ENCODE data around the gene STX1B. TPM values are rescaled to one million over a fixed set of nuclear protein-coding genes. Genes with fewer than 3 reads are reported as not detected.

STX1B gene
- total RNA-seq, 1 experiment from 2014 or later, result 15.9 TPM

DNA sequence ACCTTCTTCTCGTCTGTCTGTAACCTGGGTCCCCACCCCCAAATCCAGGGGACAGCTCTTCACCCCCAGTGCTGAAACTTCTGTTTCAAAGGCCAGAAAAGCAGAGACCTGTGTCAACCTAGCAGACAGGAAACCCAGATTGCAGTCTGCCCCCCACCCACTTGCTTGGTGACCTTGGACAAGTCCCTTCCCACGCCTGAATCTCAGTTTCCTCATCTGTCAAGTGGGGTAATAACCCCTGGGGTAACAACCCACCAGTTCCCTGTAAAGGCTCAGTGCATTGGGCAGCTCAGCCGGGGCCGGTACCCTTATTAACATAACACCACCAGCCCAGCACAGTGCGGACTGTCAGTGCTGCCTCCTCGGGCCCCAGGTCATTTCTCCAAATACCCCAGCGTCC, 1.3 kb downstream of the STX1B start:
- CTCF ChIA-PET, result interaction anchor here (0.8 to 2.6 kb wide), 3 partner anchors 24 to 433 kb away, joined by 4 to 12 read pairs (median 4); partner anchors contain the start of genes HSD3B7, STX4 and ZNF843
- Mint-ChIP-seq H3K36me3 (no peaks in the 10 kb centered on the region), H3K9me3 (no peaks in the 10 kb centered on the region), H3K4me3 (peak overlapping the region; percentile 71), H3K27me3 (ENCODE audit: low read depth) (peaks cover 28% of the 10 kb centered on the region), H3K4me1 (peaks cover 24% of the 10 kb centered on the region), H3K27ac (no peak overlapping the region)
- no peak for TF ChIP-seq ZNF232 (CRISPR knock-in tag; IDR thresholded peaks at IDR 0.05)
- POLR2A ChIA-PET, result no interaction called here
- no peak for DNase-seq (ENCODE audit: low spot score)
- no peak for ATAC-seq

DNA sequence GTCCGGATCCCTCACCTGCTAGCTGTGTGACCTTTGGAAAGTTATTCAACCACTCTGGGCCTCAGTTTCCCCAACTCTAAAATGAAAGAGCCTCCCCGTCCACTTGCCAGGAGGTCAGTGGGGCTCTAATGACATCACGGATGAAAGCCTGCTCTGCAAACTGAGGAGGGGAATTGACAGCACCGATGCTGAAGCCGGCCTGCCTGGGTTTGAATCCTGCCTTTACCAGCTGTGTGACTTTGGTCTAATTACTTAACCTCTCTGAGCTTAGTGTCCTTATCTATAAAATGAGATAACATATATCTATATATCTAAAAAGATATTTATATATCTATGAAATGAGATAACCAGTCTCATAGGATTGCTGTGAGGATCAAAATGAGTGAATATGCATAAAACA, 1.9 kb downstream of the STX1B start:
- CTCF ChIA-PET, result interaction anchor here (0.8 to 2.6 kb wide), 3 partner anchors 24 to 434 kb away, joined by 4 to 12 read pairs (median 4); partner anchors contain the start of genes HSD3B7, STX4 and ZNF843
- Mint-ChIP-seq H3K4me1 (peaks cover 24% of the 10 kb centered on the region), H3K36me3 (no peaks in the 10 kb centered on the region), H3K27ac (no peak overlapping the region), H3K9me3 (no peaks in the 10 kb centered on the region), H3K4me3 (no peak overlapping the region), H3K27me3 (ENCODE audit: low read depth) (peaks cover 25% of the 10 kb centered on the region)
- TF ChIP-seq CREM (CRISPR knock-in tag; IDR thresholded peaks at IDR 0.05) (no peak), GTF2I (CRISPR knock-in tag; conservative IDR thresholded peaks at IDR 0.05) (no peak), RORB (CRISPR knock-in tag; IDR thresholded peaks at IDR 0.05) (no peak), ZNF232 (CRISPR knock-in tag; IDR thresholded peaks at IDR 0.05) (no peak)
- TF ChIP-seq, protein P1, sequence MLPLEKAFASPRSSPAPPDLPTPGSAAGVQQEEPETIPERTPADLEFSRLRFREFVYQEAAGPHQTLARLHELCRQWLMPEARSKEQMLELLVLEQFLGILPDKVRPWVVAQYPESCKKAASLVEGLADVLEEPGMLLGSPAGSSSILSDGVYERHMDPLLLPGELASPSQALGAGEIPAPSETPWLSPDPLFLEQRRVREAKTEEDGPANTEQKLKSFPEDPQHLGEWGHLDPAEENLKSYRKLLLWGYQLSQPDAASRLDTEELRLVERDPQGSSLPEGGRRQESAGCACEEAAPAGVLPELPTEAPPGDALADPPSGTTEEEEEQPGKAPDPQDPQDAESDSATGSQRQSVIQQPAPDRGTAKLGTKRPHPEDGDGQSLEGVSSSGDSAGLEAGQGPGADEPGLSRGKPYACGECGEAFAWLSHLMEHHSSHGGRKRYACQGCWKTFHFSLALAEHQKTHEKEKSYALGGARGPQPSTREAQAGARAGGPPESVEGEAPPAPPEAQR (CRISPR knock-in tag; IDR thresholded peaks at IDR 0.05), result no peak
- TF ChIP-seq, protein P2, sequence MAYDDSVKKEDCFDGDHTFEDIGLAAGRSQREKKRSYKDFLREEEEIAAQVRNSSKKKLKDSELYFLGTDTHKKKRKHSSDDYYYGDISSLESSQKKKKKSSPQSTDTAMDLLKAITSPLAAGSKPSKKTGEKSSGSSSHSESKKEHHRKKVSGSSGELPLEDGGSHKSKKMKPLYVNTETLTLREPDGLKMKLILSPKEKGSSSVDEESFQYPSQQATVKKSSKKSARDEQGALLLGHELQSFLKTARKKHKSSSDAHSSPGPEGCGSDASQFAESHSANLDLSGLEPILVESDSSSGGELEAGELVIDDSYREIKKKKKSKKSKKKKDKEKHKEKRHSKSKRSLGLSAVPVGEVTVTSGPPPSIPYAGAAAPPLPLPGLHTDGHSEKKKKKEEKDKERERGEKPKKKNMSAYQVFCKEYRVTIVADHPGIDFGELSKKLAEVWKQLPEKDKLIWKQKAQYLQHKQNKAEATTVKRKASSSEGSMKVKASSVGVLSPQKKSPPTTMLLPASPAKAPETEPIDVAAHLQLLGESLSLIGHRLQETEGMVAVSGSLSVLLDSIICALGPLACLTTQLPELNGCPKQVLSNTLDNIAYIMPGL (CRISPR knock-in tag; IDR thresholded peaks at IDR 0.05), result no peak
- POLR2A ChIA-PET, result no interaction called here
- ATAC-seq, result no peak
- DNase-seq (ENCODE audit: low spot score), result no peak

DNA sequence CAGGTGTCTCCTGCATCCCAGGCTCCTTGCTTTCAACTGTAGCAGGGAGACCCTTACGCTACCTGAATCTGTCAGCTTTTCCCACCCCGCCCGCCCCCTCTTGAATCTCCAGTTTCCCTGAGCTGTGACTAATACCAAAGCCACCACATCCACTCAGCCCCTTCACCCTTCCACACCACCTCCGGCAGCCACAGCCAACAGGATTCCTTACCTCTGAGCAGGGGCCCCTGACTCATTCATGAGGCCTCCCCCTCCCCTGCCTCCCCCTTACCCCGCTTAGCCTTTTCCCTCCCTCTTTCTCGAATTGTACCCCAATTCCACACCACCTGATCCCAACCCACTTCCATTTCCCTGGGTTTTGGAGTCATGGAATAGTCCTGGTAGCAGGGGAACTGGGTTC, 2.3 kb downstream of the STX1B start:
- CTCF ChIA-PET, result interaction anchor here (2.6 kb wide), 1 partner anchor 23 kb away, joined by 12 read pairs; the partner anchor contains the start of gene HSD3B7
- Mint-ChIP-seq H3K4me1 (peaks cover 24% of the 10 kb centered on the region), H3K9me3 (no peaks in the 10 kb centered on the region), H3K27ac (no peak overlapping the region), H3K36me3 (no peaks in the 10 kb centered on the region), H3K4me3 (no peak overlapping the region), H3K27me3 (ENCODE audit: low read depth) (peaks cover 21% of the 10 kb centered on the region)
- POLR2A ChIA-PET, result interaction anchor here (0.6 kb wide), 1 partner anchor 30 kb away, joined by 4 read pairs; no protein-coding TSS in a partner anchor
- ATAC-seq (no peak), DNase-seq (ENCODE audit: low spot score) (no peak)
- TF ChIP-seq, protein P3, sequence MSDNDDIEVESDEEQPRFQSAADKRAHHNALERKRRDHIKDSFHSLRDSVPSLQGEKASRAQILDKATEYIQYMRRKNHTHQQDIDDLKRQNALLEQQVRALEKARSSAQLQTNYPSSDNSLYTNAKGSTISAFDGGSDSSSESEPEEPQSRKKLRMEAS (CRISPR knock-in tag; IDR thresholded peaks at IDR 0.05), result no peak
- TF ChIP-seq PRRX2 (CRISPR knock-in tag; IDR thresholded peaks at IDR 0.05) (no peak), ZNF423 (CRISPR knock-in tag; IDR thresholded peaks at IDR 0.05) (no peak), CREB1 (CRISPR knock-in tag; IDR thresholded peaks at IDR 0.05) (no peak), GRHL2 (CRISPR knock-in tag; IDR thresholded peaks at IDR 0.05; ENCODE audit: insufficient replicate concordance, severe bottlenecking) (no peak), ESRRA (CRISPR knock-in tag; IDR thresholded peaks at IDR 0.05; ENCODE audit: borderline replicate concordance) (no peak), IRF2 (CRISPR knock-in tag; IDR thresholded peaks at IDR 0.05; ENCODE audit: borderline replicate concordance, low read depth) (no peak), ZNF232 (CRISPR knock-in tag; IDR thresholded peaks at IDR 0.05) (no peak), ZNF416 (CRISPR knock-in tag; IDR thresholded peaks at IDR 0.05) (no peak), KAT7 (CRISPR knock-in tag; IDR thresholded peaks at IDR 0.05; ENCODE audit: borderline replicate concordance) (no peak)
- TF ChIP-seq, protein P4, sequence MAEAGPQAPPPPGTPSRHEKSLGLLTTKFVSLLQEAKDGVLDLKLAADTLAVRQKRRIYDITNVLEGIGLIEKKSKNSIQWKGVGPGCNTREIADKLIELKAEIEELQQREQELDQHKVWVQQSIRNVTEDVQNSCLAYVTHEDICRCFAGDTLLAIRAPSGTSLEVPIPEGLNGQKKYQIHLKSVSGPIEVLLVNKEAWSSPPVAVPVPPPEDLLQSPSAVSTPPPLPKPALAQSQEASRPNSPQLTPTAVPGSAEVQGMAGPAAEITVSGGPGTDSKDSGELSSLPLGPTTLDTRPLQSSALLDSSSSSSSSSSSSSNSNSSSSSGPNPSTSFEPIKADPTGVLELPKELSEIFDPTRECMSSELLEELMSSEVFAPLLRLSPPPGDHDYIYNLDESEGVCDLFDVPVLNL (CRISPR knock-in tag; IDR thresholded peaks at IDR 0.05; ENCODE audit: borderline replicate concordance, low read depth), result no peak
- TF ChIP-seq, protein P5, sequence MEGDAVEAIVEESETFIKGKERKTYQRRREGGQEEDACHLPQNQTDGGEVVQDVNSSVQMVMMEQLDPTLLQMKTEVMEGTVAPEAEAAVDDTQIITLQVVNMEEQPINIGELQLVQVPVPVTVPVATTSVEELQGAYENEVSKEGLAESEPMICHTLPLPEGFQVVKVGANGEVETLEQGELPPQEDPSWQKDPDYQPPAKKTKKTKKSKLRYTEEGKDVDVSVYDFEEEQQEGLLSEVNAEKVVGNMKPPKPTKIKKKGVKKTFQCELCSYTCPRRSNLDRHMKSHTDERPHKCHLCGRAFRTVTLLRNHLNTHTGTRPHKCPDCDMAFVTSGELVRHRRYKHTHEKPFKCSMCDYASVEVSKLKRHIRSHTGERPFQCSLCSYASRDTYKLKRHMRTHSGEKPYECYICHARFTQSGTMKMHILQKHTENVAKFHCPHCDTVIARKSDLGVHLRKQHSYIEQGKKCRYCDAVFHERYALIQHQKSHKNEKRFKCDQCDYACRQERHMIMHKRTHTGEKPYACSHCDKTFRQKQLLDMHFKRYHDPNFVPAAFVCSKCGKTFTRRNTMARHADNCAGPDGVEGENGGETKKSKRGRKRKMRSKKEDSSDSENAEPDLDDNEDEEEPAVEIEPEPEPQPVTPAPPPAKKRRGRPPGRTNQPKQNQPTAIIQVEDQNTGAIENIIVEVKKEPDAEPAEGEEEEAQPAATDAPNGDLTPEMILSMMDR (IDR thresholded peaks at IDR 0.05), result no peak
- TF ChIP-seq, protein P6, sequence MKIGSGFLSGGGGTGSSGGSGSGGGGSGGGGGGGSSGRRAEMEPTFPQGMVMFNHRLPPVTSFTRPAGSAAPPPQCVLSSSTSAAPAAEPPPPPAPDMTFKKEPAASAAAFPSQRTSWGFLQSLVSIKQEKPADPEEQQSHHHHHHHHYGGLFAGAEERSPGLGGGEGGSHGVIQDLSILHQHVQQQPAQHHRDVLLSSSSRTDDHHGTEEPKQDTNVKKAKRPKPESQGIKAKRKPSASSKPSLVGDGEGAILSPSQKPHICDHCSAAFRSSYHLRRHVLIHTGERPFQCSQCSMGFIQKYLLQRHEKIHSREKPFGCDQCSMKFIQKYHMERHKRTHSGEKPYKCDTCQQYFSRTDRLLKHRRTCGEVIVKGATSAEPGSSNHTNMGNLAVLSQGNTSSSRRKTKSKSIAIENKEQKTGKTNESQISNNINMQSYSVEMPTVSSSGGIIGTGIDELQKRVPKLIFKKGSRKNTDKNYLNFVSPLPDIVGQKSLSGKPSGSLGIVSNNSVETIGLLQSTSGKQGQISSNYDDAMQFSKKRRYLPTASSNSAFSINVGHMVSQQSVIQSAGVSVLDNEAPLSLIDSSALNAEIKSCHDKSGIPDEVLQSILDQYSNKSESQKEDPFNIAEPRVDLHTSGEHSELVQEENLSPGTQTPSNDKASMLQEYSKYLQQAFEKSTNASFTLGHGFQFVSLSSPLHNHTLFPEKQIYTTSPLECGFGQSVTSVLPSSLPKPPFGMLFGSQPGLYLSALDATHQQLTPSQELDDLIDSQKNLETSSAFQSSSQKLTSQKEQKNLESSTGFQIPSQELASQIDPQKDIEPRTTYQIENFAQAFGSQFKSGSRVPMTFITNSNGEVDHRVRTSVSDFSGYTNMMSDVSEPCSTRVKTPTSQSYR (CRISPR knock-in tag; IDR thresholded peaks at IDR 0.05), result no peak

All from WTC11 (cell line).